T-helper 2 cell treated with Interferon-gamma antibody and Interleukin-4, amounts not matched to agents 5 μg/mL and 100 μg/mL, for 36 hours (primary cell): ENCODE data around the gene TMTC2.

Source experiments
- DNase-seq: peaks from one replicate; pipeline ENCODE4 v3.0.0; 2021; ENCODE audit warnings: low spot score
- H3K27ac Mint-ChIP-seq: one replicate; pipeline ENCODE4 v1.8.0; 2021; ENCODE audit warnings: mild to moderate bottlenecking, mixed read lengths
- H3K27me3 Mint-ChIP-seq: one replicate; pipeline ENCODE4 v1.8.0; 2021; ENCODE audit warnings: low read depth, mixed read lengths
- H3K36me3 Mint-ChIP-seq: one replicate; pipeline ENCODE4 v1.8.0; 2021; ENCODE audit warnings: low read depth, mixed read lengths
- H3K4me1 Mint-ChIP-seq: one replicate; pipeline ENCODE4 v1.8.0; 2021; ENCODE audit warnings: low read depth, mixed read lengths
- H3K4me3 Mint-ChIP-seq: one replicate; pipeline ENCODE4 v1.8.0; 2022; ENCODE audit warnings: mild to moderate bottlenecking, moderate library complexity, mixed read lengths
- H3K9me3 Mint-ChIP-seq: one replicate; pipeline ENCODE4 v1.8.0; 2021; ENCODE audit warnings: mixed read lengths

TMTC2 gene

DNA sequence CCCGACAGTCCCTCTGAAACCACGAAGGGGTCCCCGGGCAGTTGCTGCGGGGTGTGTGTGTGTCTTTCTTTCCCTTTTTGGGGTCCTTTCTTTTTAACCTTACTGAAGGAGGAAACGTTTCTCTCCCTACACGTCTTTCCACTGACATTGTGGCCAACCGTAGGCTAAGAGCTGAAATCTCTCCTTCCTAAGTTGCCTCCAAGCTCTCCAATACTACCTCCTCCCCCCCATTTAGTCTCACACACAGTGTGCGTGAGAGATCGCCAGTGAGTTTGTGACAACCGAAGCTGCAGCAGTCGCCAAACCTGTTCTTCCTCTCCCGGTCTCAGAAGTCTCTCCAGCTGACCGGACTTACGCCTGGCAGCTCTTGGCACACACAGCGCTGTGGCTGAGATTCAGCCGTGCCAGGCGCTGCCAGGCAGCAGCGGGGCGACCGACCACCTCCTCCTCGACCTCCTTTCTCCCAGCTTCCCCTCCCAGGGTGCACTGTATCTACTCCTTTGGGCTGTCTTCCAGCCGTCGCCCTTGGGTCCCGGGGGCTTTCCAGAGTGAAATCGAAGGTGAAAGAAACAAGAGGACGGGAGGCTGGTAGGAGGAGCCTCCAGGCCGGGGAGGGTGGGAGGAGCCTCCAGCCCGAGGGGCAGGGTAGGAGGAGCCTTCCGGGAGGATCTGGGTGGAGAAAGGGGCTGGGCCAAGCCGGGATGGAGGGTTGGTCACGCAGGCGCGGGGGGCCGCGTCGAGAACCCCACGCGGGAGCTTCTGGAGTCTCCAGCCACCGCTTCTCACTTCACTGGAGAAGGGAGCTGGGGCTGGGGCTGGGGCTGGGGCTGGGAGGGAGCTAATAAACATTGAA, at the start of gene TMTC2:
TMTC2 (plus strand) TSS at position 739 of the 853 bp plus-strand sequence.
- Mint-ChIP-seq H3K4me1 (peaks cover 17% of the 10 kb centered on the region), H3K9me3 (no peaks in the 10 kb centered on the region), H3K27me3 (peaks cover 23% of the 10 kb centered on the region), H3K36me3 (no peaks in the 10 kb centered on the region), H3K27ac (peak within 1 kb of the TSS; percentile 89), H3K4me3 (peak within 1 kb of the TSS; percentile 98)
- DNase-seq: peak; percentile 89

GRCh38 chr12:82638324-82638723, 48.4 kb upstream of the TMTC2 start:
- no peaks in the 10 kb centered on the region for H3K36me3 Mint-ChIP-seq
- DNase-seq: no peak
- H3K4me3 Mint-ChIP-seq: no peak overlapping the region
- no peaks in the 10 kb centered on the region for H3K9me3 Mint-ChIP-seq
- no peak overlapping the region for H3K27ac Mint-ChIP-seq
- H3K27me3 Mint-ChIP-seq: no peaks in the 10 kb centered on the region
- H3K4me1 Mint-ChIP-seq: no peaks in the 10 kb centered on the region

- no peaks in the 10 kb centered on the region for H3K27me3 Mint-ChIP-seq
- no peak for DNase-seq
- H3K27ac Mint-ChIP-seq: no peak overlapping the region
- no peaks in the 10 kb centered on the region for H3K4me1 Mint-ChIP-seq
- H3K36me3 Mint-ChIP-seq: no peaks in the 10 kb centered on the region
- H3K4me3 Mint-ChIP-seq: no peak overlapping the region
- H3K9me3 Mint-ChIP-seq: no peaks in the 10 kb centered on the region
Measured at GRCh38 chr12:82644896-82645295, 41.8 kb upstream of the TMTC2 start.

DNA sequence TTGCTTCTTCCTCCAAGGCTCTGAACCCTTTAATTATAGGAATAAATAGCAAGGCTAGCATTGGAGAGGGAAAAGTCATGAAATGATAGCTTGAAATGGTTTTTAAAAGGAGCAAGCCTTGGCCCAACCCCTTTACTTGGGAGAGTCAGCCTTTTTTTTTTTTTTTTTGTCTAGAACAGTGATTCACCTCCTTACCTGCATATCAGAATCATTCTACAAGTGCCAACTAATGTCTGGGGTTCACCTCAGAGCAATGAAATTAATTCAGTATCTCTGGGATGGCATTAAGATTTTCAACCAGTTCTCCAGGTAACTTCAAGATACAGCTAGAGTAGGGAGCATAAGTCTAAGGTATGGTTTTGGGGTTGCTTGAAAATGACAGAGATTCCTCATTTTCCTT, 41.3 kb upstream of the TMTC2 start:
- H3K4me1 Mint-ChIP-seq: peaks cover 2% of the 10 kb centered on the region

GRCh38 chr12:82647853-82648252, 38.9 kb upstream of the TMTC2 start:
- H3K27me3 Mint-ChIP-seq: no peaks in the 10 kb centered on the region
- no peaks in the 10 kb centered on the region for H3K9me3 Mint-ChIP-seq
- peaks cover 8% of the 10 kb centered on the region for H3K4me1 Mint-ChIP-seq
- no peak overlapping the region for H3K4me3 Mint-ChIP-seq
- no peak for DNase-seq
- no peaks in the 10 kb centered on the region for H3K36me3 Mint-ChIP-seq
- no peak overlapping the region for H3K27ac Mint-ChIP-seq

More for the DNA sequence above, 41.3 kb upstream of the TMTC2 start:
- Mint-ChIP-seq H3K27me3 (no peaks in the 10 kb centered on the region), H3K36me3 (no peaks in the 10 kb centered on the region), H3K9me3 (no peaks in the 10 kb centered on the region), H3K27ac (no peak overlapping the region), H3K4me3 (no peak overlapping the region)
- no peak for DNase-seq

DNA sequence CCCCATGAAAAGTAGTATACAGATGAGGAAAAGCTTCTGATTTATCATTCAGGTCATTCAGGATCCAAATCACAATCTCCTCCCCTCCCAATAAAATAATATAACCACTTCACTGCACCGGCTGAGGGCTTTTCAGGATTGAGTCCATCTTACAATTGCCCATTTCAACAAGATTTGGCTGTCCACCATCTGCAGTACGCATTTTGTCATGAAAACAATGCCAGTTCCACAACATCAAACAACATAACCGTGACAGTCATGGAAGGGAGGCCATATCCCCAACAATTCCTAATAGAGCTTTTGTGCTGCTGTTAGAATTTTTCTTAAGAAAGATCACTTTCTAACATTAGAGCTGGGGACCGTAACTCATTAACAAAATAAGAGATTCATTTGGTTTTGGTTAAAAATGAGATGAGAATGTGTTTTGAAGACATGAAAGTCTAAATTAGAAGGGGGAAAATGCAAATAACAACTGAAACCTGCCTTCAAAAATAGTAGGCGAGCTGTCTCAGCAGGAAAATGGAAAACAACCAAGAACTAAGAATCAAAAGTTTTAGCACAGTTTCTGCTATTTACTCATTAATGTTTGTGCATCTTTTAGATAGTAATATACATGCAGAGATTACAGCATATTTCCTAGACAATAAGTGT, 38.3 kb upstream of the TMTC2 start:
- DNase-seq: no peak
- Mint-ChIP-seq H3K9me3 (no peaks in the 10 kb centered on the region), H3K4me1 (peaks cover 8% of the 10 kb centered on the region), H3K36me3 (no peaks in the 10 kb centered on the region), H3K4me3 (no peak overlapping the region), H3K27ac (no peak overlapping the region), H3K27me3 (no peaks in the 10 kb centered on the region)

DNA sequence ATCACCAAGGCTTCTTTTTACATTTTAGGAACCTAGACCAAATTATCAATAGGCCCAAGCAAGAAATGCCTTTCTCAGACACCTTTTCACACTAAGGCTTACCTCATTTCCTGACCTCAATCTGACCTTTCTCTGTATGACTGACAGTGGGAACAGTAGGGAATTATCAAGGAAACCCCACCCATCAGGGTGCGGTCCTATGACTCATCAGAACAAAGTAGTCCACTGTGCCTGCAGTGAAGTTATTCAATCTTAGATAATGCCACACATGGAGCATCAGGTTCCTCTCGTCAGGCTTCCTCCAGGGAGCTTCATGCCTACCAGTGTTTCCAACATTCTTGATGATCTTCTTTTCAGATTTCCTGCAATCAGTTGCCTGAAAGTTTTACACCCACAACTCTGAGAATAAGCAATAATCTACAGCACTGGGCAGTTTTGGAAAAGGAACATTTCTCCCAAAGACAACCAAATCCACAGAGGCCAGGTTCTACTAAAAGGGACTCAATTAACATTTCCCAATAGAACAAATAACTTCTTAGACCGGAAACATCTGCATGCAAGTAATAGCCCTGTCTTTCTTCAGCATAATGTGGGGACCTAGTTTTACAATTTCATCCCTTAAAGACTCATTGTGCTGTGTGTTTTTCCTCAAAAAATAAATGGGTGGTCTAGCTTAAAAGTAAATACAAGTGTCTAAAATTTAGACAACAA, 35.9 kb upstream of the TMTC2 start:
- Mint-ChIP-seq H3K27me3 (no peaks in the 10 kb centered on the region), H3K27ac (no peak overlapping the region), H3K4me1 (peaks cover 8% of the 10 kb centered on the region), H3K9me3 (no peaks in the 10 kb centered on the region), H3K36me3 (no peaks in the 10 kb centered on the region), H3K4me3 (peak overlapping the region; percentile 12)
- no peak for DNase-seq

DNA sequence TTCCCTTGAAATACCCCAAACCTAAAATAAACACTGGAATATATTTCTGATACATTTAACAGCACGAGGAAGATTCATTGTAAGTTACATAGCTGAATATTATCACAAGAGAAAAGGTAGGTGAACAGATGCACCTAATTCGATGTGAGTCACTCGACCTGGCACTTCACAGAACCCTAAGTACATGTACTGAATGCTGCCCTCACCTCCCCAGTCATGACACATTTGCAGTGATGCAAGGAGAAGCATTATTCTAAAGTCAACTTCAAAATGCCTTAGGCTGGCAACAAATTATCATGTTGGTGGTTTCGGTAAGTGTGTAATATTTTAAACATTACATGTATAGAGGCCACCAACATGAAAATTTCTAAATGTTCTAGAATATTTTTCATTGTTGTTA, 35.2 kb upstream of the TMTC2 start:
- Mint-ChIP-seq H3K9me3 (no peaks in the 10 kb centered on the region), H3K4me3 (no peak overlapping the region), H3K27ac (no peak overlapping the region)

DNA sequence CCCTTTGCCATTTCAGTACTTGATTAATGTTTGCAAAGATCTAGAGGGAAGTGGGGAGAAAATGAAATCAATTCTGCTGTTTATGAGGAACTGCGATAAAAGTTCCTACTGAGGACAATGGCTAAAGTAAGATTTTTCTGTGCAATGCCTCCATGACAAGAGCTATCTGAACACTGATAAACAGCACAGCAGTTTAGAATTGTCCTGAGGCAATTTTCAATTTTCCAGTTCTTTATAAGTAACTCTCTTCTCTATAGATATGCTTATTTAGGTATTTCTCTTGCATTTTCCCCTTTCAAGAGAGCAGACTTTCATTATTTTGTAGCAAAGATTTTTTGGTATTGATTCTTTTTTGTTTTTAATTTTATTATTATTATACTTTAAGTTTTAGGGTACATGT, 34.6 kb upstream of the TMTC2 start:
- Mint-ChIP-seq H3K9me3 (no peaks in the 10 kb centered on the region), H3K4me3 (no peak overlapping the region), H3K4me1 (peaks cover 8% of the 10 kb centered on the region), H3K27me3 (no peaks in the 10 kb centered on the region), H3K36me3 (no peaks in the 10 kb centered on the region), H3K27ac (no peak overlapping the region)
- no peak for DNase-seq

More for the DNA sequence above, 35.2 kb upstream of the TMTC2 start:
- Mint-ChIP-seq H3K27me3 (no peaks in the 10 kb centered on the region), H3K36me3 (no peaks in the 10 kb centered on the region), H3K4me1 (peaks cover 8% of the 10 kb centered on the region)
- DNase-seq: no peak

DNA sequence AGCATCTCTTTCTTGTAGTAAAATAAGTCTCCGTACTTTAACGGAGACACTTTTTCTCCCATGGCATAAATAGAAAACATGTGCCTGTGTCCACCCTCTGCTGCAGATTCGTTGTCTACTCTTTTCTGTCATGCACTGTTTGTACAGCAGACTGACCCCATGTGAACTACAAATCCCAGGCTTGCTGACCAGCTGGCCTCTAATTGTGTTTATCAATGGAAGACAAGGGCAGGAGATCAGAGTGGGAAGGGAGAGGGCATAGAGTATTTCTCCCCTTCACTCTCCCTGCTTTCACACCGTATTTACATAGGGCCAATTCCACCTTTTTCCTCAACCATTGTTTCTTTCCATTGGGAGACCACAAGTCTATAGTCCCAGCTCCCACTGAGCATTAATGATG, 31.0 kb upstream of the TMTC2 start:
- Mint-ChIP-seq H3K4me3 (no peak overlapping the region), H3K27me3 (no peaks in the 10 kb centered on the region), H3K27ac (no peak overlapping the region), H3K36me3 (no peaks in the 10 kb centered on the region), H3K9me3 (no peaks in the 10 kb centered on the region), H3K4me1 (peaks cover 3% of the 10 kb centered on the region)
- no peak for DNase-seq

DNA sequence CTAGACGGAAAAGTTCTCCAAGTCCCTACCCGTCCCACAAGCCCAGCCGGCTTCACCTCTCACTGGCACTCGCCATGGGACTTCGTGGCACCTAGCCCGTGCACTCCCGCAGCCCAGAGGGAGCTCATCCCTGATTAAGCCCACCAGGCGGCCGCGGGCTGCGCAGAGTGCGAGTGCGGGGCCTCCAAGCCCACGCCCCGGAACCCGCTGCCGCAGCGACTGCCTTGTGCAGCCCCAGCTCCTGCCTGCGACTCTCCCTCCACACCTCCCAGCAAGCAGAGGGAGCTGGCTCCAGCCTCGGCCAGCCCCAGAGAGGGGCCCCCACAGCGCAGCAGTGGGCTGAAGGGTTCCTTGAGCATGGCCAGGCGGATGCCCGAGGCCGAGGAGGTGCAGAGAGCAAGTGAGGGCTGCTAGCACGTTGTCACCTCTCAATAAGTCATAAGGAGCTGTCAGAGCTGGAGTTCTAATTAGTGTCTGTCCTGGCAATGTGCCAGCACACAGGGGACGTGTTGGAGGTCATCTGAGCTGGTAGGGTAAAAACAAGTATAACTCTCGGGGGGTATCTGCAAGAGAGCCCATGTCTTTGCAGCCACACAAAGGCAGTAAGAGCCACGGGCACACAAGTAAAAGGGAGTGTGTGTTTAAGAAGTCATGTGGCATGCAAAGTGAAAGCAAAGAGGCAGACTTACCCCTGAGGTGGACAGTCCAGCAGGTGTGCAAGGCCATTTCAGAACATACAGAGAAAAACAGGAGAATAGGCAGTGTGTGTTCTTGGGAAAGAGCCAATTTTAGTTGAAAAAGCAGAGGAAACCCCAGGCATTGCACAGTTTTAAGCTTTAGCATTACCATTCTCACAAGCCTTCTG, 27.1 kb upstream of the TMTC2 start:
- no peaks in the 10 kb centered on the region for H3K36me3 Mint-ChIP-seq
- H3K4me1 Mint-ChIP-seq: no peaks in the 10 kb centered on the region
- no peak overlapping the region for H3K4me3 Mint-ChIP-seq
- no peaks in the 10 kb centered on the region for H3K27me3 Mint-ChIP-seq
- H3K9me3 Mint-ChIP-seq: no peaks in the 10 kb centered on the region
- H3K27ac Mint-ChIP-seq: no peak overlapping the region
- DNase-seq: no peak

- H3K9me3 Mint-ChIP-seq: no peaks in the 10 kb centered on the region
- no peaks in the 10 kb centered on the region for H3K36me3 Mint-ChIP-seq
- H3K4me3 Mint-ChIP-seq: no peak overlapping the region
- no peak for DNase-seq
- no peaks in the 10 kb centered on the region for H3K4me1 Mint-ChIP-seq
- H3K27ac Mint-ChIP-seq: no peak overlapping the region
- no peaks in the 10 kb centered on the region for H3K27me3 Mint-ChIP-seq
Measured at GRCh38 chr12:82660541-82661325, 26.0 kb upstream of the TMTC2 start.

DNA sequence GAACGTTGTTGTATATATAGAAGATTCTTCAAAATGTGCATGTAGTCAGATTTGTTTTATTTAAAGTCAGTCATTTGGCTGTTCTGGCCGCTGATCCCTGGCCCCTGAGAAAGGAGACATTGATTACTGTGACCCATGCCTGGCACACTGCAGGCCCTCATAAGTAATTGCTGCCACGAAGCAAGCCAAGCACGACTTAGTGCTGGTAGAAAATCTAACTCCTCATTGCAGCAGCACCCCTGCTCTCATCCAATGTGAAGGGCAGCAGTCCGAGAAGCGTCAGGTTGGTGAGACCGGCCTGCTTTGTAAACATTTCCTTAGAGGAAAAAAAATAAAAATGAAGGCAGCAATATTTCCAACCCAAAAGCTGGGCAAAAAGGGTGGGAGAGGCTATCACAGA, 22.8 kb upstream of the TMTC2 start:
- no peak for DNase-seq
- Mint-ChIP-seq H3K27me3 (peaks cover 2% of the 10 kb centered on the region), H3K27ac (no peak overlapping the region), H3K9me3 (no peaks in the 10 kb centered on the region), H3K36me3 (no peaks in the 10 kb centered on the region), H3K4me1 (no peaks in the 10 kb centered on the region), H3K4me3 (no peak overlapping the region)
